HCT116 (cell line): ENCODE data around the gene ATP1A2.
A peak's percentile ranks its signal among the peaks of the same experiment; 100 is the strongest.

Source experiments
- CTCF ChIP-seq, 3 experiments: fragments of 200-600 bp in 1 of 3; sonication (generic) in 1 of 3; IDR thresholded peaks in 2 of 3; conservative IDR thresholded peaks in 1 of 3; 2 replicates each; pipeline ENCODE4 v1.5.1; 2012 to 2017; ENCODE audit warnings: low read depth in 2 of 3, low read length in 2 of 3, antibody characterized with exemption in 1 of 3, borderline replicate concordance in 1 of 3, control low read depth in 1 of 3, mild to moderate bottlenecking in 1 of 3, mixed read lengths in 1 of 3, mixed run types in 1 of 3, moderate library complexity in 1 of 3; ENCODE audit not compliant: insufficient read depth in 1 of 3
- EZH2 ChIP-seq: fragments of 200-600 bp; sonication (generic); IDR thresholded peaks from 2 replicates; pipeline ENCODE4 v1.6.1; 2017; ENCODE audit warnings: antibody characterized with exemption, mixed run types
- JUND ChIP-seq: IDR thresholded peaks from 2 replicates; pipeline ENCODE4 v1.6.1; 2012
- MAX ChIP-seq: IDR thresholded peaks from 2 replicates; pipeline ENCODE4 v1.6.1; 2012
- POLR2AphosphoS5 ChIP-seq: IDR thresholded peaks from 2 replicates; pipeline ENCODE4 v1.6.1; 2011; ENCODE audit warnings: mild to moderate bottlenecking, low read depth, low read length, moderate library complexity
- ZNF274 ChIP-seq: fragments of 200-500 bp; sonication (Bioruptor generic); IDR thresholded peaks from 2 replicates; pipeline ENCODE4 v1.6.1; 2014; ENCODE audit warnings: mild to moderate bottlenecking, low read depth, low read length, inconsistent platforms

- peak; percentile 72 to 76 (median 74) for TF ChIP-seq CTCF (IDR thresholded peaks at IDR 0.05 in 2 of 3, conservative IDR thresholded peaks at IDR 0.05 in 1 of 3; ENCODE audit: borderline replicate concordance in 1 of 3, insufficient read depth in 1 of 3, low read depth in 2 of 3, low read length in 2 of 3)
- TF ChIP-seq EZH2, result no peak
- no peak for TF ChIP-seq JUND
- TF ChIP-seq POLR2AphosphoS5, result no peak
- TF ChIP-seq MAX, result peak; percentile 81
- no peak for TF ChIP-seq ZNF274
These were observed 31.4 kb upstream of the ATP1A2 start for GRCh38 chr1:160083968-160084770.
